HepG2 (cell line): ENCODE data around the gene TMEM59. TPM values are rescaled to one million over a fixed set of nuclear protein-coding genes. Genes with fewer than 3 reads are reported as not detected.
A peak's percentile ranks its signal among the peaks of the same experiment; 100 is the strongest.

Source experiments
- ELF4 ChIP-seq: sonication (generic); formaldehyde crosslinking; IDR thresholded peaks from 2 replicates; pipeline ENCODE4 v1.5.0; 2020; ENCODE audit warnings: missing genetic modification reagents, mild to moderate bottlenecking, moderate library complexity, borderline replicate concordance
- GFI1 ChIP-seq: sonication (generic); formaldehyde crosslinking; IDR thresholded peaks from 2 replicates; pipeline ENCODE4 v1.5.0; 2020; ENCODE audit warnings: missing genetic modification reagents, mild to moderate bottlenecking, borderline replicate concordance
- PITX1 ChIP-seq: sonication (generic); formaldehyde crosslinking; IDR thresholded peaks from 2 replicates; pipeline ENCODE4 v1.5.1; 2020; ENCODE audit warnings: mild to moderate bottlenecking, missing genetic modification reagents
- RXRB ChIP-seq: IDR thresholded peaks from 2 replicates; pipeline ENCODE4 v1.6.1; 2016; ENCODE audit warnings: borderline replicate concordance, missing genetic modification reagents, missing compliant biosample characterization
- SAP130 ChIP-seq: IDR thresholded peaks from 2 replicates; pipeline ENCODE4 v1.6.1; 2016; ENCODE audit warnings: low read depth
- ZNF614 ChIP-seq: IDR thresholded peaks from 2 replicates; pipeline ENCODE4 v1.6.1; 2018; ENCODE audit warnings: missing biosample characterization, missing genetic modification reagents, inconsistent platforms, borderline replicate concordance
- polyA plus RNA-seq, 8 experiments: library from polyadenylated mRNA; depleted of rRNA in 3 of 8; stranded (reverse) in 7 of 8; unstranded in 1 of 8; fragments of >200 nt; fragmentation: Illumina TruSeq in 4 of 8; extraction: Trizol in 4 of 8; gene quantifications; 2 replicates each; pipeline versions ENCODE4 v1.2.1 to v1.2.3, GENCODE V29; 2011 to 2016; ENCODE audit warnings: low read depth in 4 of 8, missing spikeins in 1 of 8, mixed read lengths in 1 of 8; ENCODE audit not compliant: insufficient read depth in 1 of 8
- total RNA-seq, 5 experiments: library from RNA; depleted of rRNA; stranded (reverse); fragments of >200 nt; fragmentation: Illumina TruSeq; extraction: Trizol; gene quantifications; 2 replicates each; pipeline ENCODE4 v1.2.3, GENCODE V29; 2016; ENCODE audit warnings: low read depth in 1 of 5
- TF ChIP-seq, protein P1 (sequence below): sonication (generic); formaldehyde crosslinking; IDR thresholded peaks from 2 replicates; pipeline ENCODE4 v1.4.0; 2020; ENCODE audit warnings: mild to moderate bottlenecking, missing genetic modification reagents
- TF ChIP-seq, protein P2 (sequence below), 2 experiments: IDR thresholded peaks; 2 replicates each; pipeline ENCODE4 v1.6.1; 2011 to 2012; ENCODE audit warnings: low read length in 2 of 2, borderline replicate concordance in 1 of 2, low read depth in 1 of 2, mild to moderate bottlenecking in 1 of 2, moderate library complexity in 1 of 2
- TF ChIP-seq, protein P3 (sequence below): sonication (generic); formaldehyde crosslinking; IDR thresholded peaks from 2 replicates; pipeline ENCODE4 v1.4.0; 2020; ENCODE audit warnings: missing genetic modification reagents; ENCODE audit errors: not compliant biosample characterization
- TF ChIP-seq, protein P4 (sequence below): sonication (generic); formaldehyde crosslinking; conservative IDR thresholded peaks from 2 replicates; pipeline ENCODE4 v1.8.1; 2023; ENCODE audit warnings: missing genetic modification reagents
- TF ChIP-seq, protein P5 (sequence below): sonication (generic); formaldehyde crosslinking; IDR thresholded peaks from 2 replicates; pipeline ENCODE4 v1.4.0; 2020; ENCODE audit warnings: low read depth, missing genetic modification reagents

Gene TMEM59
- total and polyA plus RNA-seq, 2 of the 13 experiments (the other 11 are each of a cell fraction or from before 2014, with no cell fraction given), result 147 to 363 TPM

DNA sequence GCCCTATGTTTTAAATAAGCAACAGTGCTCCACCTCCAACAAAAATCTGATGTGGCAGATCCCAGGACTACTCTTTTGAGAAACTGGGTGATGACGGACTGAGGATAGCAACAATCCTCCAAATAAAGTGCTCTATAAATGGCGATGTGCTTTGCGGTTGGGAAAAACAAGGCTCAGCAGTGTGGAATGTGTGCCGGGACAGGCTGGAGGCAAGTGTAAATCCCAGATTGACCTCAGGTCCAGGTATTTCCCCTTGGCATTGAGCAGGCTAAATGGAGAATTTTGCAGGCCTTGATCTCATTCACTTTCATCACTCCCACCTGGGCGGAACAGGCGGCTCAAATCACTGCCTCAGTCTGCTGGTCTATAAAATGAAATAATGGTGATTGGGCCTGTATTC lies 71.8 kb downstream of the TMEM59 start (continued):
- TF ChIP-seq, protein P1, sequence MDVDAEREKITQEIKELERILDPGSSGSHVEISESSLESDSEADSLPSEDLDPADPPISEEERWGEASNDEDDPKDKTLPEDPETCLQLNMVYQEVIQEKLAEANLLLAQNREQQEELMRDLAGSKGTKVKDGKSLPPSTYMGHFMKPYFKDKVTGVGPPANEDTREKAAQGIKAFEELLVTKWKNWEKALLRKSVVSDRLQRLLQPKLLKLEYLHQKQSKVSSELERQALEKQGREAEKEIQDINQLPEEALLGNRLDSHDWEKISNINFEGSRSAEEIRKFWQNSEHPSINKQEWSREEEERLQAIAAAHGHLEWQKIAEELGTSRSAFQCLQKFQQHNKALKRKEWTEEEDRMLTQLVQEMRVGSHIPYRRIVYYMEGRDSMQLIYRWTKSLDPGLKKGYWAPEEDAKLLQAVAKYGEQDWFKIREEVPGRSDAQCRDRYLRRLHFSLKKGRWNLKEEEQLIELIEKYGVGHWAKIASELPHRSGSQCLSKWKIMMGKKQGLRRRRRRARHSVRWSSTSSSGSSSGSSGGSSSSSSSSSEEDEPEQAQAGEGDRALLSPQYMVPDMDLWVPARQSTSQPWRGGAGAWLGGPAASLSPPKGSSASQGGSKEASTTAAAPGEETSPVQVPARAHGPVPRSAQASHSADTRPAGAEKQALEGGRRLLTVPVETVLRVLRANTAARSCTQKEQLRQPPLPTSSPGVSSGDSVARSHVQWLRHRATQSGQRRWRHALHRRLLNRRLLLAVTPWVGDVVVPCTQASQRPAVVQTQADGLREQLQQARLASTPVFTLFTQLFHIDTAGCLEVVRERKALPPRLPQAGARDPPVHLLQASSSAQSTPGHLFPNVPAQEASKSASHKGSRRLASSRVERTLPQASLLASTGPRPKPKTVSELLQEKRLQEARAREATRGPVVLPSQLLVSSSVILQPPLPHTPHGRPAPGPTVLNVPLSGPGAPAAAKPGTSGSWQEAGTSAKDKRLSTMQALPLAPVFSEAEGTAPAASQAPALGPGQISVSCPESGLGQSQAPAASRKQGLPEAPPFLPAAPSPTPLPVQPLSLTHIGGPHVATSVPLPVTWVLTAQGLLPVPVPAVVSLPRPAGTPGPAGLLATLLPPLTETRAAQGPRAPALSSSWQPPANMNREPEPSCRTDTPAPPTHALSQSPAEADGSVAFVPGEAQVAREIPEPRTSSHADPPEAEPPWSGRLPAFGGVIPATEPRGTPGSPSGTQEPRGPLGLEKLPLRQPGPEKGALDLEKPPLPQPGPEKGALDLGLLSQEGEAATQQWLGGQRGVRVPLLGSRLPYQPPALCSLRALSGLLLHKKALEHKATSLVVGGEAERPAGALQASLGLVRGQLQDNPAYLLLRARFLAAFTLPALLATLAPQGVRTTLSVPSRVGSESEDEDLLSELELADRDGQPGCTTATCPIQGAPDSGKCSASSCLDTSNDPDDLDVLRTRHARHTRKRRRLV (CRISPR knock-in tag), result no peak
- TF ChIP-seq, protein P2, sequence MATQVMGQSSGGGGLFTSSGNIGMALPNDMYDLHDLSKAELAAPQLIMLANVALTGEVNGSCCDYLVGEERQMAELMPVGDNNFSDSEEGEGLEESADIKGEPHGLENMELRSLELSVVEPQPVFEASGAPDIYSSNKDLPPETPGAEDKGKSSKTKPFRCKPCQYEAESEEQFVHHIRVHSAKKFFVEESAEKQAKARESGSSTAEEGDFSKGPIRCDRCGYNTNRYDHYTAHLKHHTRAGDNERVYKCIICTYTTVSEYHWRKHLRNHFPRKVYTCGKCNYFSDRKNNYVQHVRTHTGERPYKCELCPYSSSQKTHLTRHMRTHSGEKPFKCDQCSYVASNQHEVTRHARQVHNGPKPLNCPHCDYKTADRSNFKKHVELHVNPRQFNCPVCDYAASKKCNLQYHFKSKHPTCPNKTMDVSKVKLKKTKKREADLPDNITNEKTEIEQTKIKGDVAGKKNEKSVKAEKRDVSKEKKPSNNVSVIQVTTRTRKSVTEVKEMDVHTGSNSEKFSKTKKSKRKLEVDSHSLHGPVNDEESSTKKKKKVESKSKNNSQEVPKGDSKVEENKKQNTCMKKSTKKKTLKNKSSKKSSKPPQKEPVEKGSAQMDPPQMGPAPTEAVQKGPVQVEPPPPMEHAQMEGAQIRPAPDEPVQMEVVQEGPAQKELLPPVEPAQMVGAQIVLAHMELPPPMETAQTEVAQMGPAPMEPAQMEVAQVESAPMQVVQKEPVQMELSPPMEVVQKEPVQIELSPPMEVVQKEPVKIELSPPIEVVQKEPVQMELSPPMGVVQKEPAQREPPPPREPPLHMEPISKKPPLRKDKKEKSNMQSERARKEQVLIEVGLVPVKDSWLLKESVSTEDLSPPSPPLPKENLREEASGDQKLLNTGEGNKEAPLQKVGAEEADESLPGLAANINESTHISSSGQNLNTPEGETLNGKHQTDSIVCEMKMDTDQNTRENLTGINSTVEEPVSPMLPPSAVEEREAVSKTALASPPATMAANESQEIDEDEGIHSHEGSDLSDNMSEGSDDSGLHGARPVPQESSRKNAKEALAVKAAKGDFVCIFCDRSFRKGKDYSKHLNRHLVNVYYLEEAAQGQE (IDR thresholded peaks at IDR 0.05; ENCODE audit: borderline replicate concordance in 1 of 2, low read depth in 1 of 2, low read length in 2 of 2), result no peak
- TF ChIP-seq, protein P3, sequence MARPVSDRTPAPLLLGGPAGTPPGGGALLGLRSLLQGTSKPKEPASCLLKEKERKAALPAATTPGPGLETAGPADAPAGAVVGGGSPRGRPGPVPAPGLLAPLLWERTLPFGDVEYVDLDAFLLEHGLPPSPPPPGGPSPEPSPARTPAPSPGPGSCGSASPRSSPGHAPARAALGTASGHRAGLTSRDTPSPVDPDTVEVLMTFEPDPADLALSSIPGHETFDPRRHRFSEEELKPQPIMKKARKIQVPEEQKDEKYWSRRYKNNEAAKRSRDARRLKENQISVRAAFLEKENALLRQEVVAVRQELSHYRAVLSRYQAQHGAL (CRISPR knock-in tag), result no peak
- peak; percentile 38; the same call in 1 of the 2 replicates for TF ChIP-seq RXRB (CRISPR knock-in tag)
- peak; percentile 50 for TF ChIP-seq SAP130
- TF ChIP-seq ELF4, result no peak
- TF ChIP-seq, protein P4, sequence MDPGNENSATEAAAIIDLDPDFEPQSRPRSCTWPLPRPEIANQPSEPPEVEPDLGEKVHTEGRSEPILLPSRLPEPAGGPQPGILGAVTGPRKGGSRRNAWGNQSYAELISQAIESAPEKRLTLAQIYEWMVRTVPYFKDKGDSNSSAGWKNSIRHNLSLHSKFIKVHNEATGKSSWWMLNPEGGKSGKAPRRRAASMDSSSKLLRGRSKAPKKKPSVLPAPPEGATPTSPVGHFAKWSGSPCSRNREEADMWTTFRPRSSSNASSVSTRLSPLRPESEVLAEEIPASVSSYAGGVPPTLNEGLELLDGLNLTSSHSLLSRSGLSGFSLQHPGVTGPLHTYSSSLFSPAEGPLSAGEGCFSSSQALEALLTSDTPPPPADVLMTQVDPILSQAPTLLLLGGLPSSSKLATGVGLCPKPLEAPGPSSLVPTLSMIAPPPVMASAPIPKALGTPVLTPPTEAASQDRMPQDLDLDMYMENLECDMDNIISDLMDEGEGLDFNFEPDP, result no peak
- TF ChIP-seq, protein P5, sequence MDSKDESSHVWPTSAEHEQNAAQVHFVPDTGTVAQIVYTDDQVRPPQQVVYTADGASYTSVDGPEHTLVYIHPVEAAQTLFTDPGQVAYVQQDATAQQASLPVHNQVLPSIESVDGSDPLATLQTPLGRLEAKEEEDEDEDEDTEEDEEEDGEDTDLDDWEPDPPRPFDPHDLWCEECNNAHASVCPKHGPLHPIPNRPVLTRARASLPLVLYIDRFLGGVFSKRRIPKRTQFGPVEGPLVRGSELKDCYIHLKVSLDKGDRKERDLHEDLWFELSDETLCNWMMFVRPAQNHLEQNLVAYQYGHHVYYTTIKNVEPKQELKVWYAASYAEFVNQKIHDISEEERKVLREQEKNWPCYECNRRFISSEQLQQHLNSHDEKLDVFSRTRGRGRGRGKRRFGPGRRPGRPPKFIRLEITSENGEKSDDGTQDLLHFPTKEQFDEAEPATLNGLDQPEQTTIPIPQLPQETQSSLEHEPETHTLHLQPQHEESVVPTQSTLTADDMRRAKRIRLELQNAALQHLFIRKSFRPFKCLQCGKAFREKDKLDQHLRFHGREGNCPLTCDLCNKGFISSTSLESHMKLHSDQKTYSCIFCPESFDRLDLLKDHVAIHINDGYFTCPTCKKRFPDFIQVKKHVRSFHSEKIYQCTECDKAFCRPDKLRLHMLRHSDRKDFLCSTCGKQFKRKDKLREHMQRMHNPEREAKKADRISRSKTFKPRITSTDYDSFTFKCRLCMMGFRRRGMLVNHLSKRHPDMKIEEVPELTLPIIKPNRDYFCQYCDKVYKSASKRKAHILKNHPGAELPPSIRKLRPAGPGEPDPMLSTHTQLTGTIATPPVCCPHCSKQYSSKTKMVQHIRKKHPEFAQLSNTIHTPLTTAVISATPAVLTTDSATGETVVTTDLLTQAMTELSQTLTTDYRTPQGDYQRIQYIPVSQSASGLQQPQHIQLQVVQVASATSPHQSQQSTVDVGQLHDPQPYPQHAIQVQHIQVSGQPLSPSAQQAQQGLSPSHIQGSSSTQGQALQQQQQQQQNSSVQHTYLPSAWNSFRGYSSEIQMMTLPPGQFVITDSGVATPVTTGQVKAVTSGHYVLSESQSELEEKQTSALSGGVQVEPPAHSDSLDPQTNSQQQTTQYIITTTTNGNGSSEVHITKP, result no peak
- TF ChIP-seq GFI1 (CRISPR knock-in tag), result peak; percentile 88
- peak; percentile 84; the same call in 1 of the 2 replicates for TF ChIP-seq ZNF614
- TF ChIP-seq PITX1 (CRISPR knock-in tag), result no peak
